GM19193 (cell line): ENCODE measurements around the gene OTUD5.

Experiments
- POLR2A ChIP-seq: IDR thresholded peaks from 4 replicates; pipeline ENCODE4 v1.6.1; 2011; ENCODE audit not compliant: insufficient read depth, insufficient read length; ENCODE audit errors: extremely low read depth

OTUD5 gene

GRCh38 chrX:48957477-48957826 lies at the start of gene OTUD5:
Gene OTUD5 (minus strand): TSS chrX:48957607. CDS start chrX:48957570, 37 bp downstream.
- peak; percentile 4 for TF ChIP-seq POLR2A

- TF ChIP-seq POLR2A: no peak
Observed at GRCh38 chrX:49003696-49004095, 46.3 kb upstream of the OTUD5 start.

GRCh38 chrX:49002091-49002935 lies 44.9 kb upstream of the OTUD5 start, which contains the start of gene GRIPAP1:
Gene GRIPAP1 (minus strand): TSS chrX:49002264. CDS start chrX:49002229, 35 bp downstream.
- TF ChIP-seq POLR2A: peak; percentile 80

- TF ChIP-seq POLR2A: no peak
Observed at GRCh38 chrX:49001521-49002090, 44.2 kb upstream of the OTUD5 start.

GRCh38 chrX:49000636-49001035 lies 43.2 kb upstream of the OTUD5 start:
- TF ChIP-seq POLR2A: no peak

GRCh38 chrX:48999030-48999429 lies 41.6 kb upstream of the OTUD5 start:
- no peak for TF ChIP-seq POLR2A

GRCh38 chrX:48998391-48998790 lies 41.0 kb upstream of the OTUD5 start:
- no peak for TF ChIP-seq POLR2A

GRCh38 chrX:48997865-48998264 lies 40.5 kb upstream of the OTUD5 start:
- no peak for TF ChIP-seq POLR2A

GRCh38 chrX:48997455-48997854 lies 40.0 kb upstream of the OTUD5 start:
- TF ChIP-seq POLR2A: no peak

- no peak for TF ChIP-seq POLR2A
Observed at GRCh38 chrX:48996969-48997368, 39.6 kb upstream of the OTUD5 start.

GRCh38 chrX:48992341-48992740 lies 34.9 kb upstream of the OTUD5 start:
- TF ChIP-seq POLR2A: no peak

GRCh38 chrX:48989483-48989882 lies 32.1 kb upstream of the OTUD5 start:
- TF ChIP-seq POLR2A: no peak

- no peak for TF ChIP-seq POLR2A
Observed at GRCh38 chrX:48983896-48984295, 26.5 kb upstream of the OTUD5 start.

GRCh38 chrX:48983081-48983480 lies 25.7 kb upstream of the OTUD5 start:
- TF ChIP-seq POLR2A: no peak

- TF ChIP-seq POLR2A: no peak
Observed at GRCh38 chrX:48981178-48981577, 23.8 kb upstream of the OTUD5 start.

- no peak for TF ChIP-seq POLR2A
Observed at GRCh38 chrX:48978226-48978625, 20.8 kb upstream of the OTUD5 start.
